H1 (cell line): ENCODE data around the gene CHRD. TPM values are rescaled to one million over a fixed set of nuclear protein-coding genes. Genes with fewer than 3 reads are reported as not detected.

Source experiments
- CTCF ChIA-PET: fragments of 300-600 bp; sonication (Branson Sonifier 250); formaldehyde crosslinking; loops from one replicate; lab custom pipeline; 2021; ENCODE audit not compliant: partially characterized antibody; lab: Charles Lee
- POLR2A ChIA-PET: fragments of 300-600 bp; sonication (Branson Sonifier 250); formaldehyde crosslinking; loops from one replicate; lab custom pipeline; 2021; ENCODE audit warnings: inconsistent platforms; ENCODE audit not compliant: partially characterized antibody; lab: Charles Lee
- DNase-seq, 2 experiments: peaks; one replicate each; pipeline versions ENCODE4 v3.0.0 to v3.0.0-alpha.2; 2010 to 2022; ENCODE audit warnings: low spot score in 2 of 2, low read depth in 1 of 2, mixed read lengths in 1 of 2
- FAIRE-seq: peaks from 2 replicates; lab custom pipeline; 2011; peaks lifted over from hg19 to GRCh38; lab: Jason Lieb, UNC
- H2AFZ ChIP-seq: 2 replicates; pipeline ENCODE4 v1.8.1; 2012; ENCODE audit warnings: low read length, inconsistent platforms
- H2AK5ac ChIP-seq: 2 replicates; pipeline ENCODE4 v1.6.1; 2013; ENCODE audit warnings: low read depth, low read length
- H2BK120ac ChIP-seq: replicated peaks from 2 replicates; pipeline ENCODE3; 2013; ENCODE audit warnings: low read depth, low read length, inconsistent platforms
- H2BK12ac ChIP-seq: 2 replicates; pipeline ENCODE4 v1.6.1; 2013; ENCODE audit warnings: low read depth, low read length
- H2BK15ac ChIP-seq: 2 replicates; pipeline ENCODE4 v1.6.1; 2013; ENCODE audit warnings: low read length
- H2BK20ac ChIP-seq: 2 replicates; pipeline ENCODE4 v1.6.1; 2013; ENCODE audit warnings: low read length
- H2BK5ac ChIP-seq: 2 replicates; pipeline ENCODE4 v1.6.1; 2013; ENCODE audit warnings: low read depth, low read length
- H3K14ac ChIP-seq: 2 replicates; pipeline ENCODE4 v1.6.1; 2013; ENCODE audit warnings: inconsistent platforms; ENCODE audit not compliant: insufficient read length
- H3K18ac ChIP-seq: 2 replicates; pipeline ENCODE4 v1.6.1; 2013; ENCODE audit warnings: low read length; ENCODE audit errors: extremely low read depth
- H3K23ac ChIP-seq: 2 replicates; pipeline ENCODE4 v1.6.1; 2013; ENCODE audit warnings: inconsistent platforms; ENCODE audit not compliant: insufficient read length
- H3K23me2 ChIP-seq: 2 replicates; pipeline ENCODE4 v1.6.1; 2013; ENCODE audit warnings: low read depth, low read length
- H3K27ac ChIP-seq: 2 replicates; pipeline ENCODE4 v1.6.1; 2011; ENCODE audit warnings: low read depth, low read length, inconsistent platforms
- H3K27me3 ChIP-seq, 4 experiments: replicated peaks in 1 of 4; 1 replicate in 1 of 4; 2 replicates in 3 of 4; pipeline versions ENCODE4 v1.6.1 to v1.8.1; 2011 to 2013; ENCODE audit warnings: low read length in 3 of 4, mild to moderate bottlenecking in 3 of 4, inconsistent platforms in 2 of 4, mixed read lengths in 2 of 4, moderate library complexity in 1 of 4; ENCODE audit not compliant: control insufficient read depth in 3 of 4, insufficient read depth in 3 of 4; ENCODE audit errors: extremely low read depth in 1 of 4
- H3K36me3 ChIP-seq, 4 experiments: 2 replicates each; pipeline versions ENCODE4 v1.6.1 to v1.8.1; 2011 to 2013; ENCODE audit warnings: mild to moderate bottlenecking in 4 of 4, low read length in 3 of 4, moderate library complexity in 2 of 4, control low read depth in 1 of 4, inconsistent platforms in 1 of 4; ENCODE audit not compliant: insufficient read depth in 4 of 4, control insufficient read depth in 2 of 4
- H3K4ac ChIP-seq: replicated peaks from 2 replicates; pipeline ENCODE3; 2013; ENCODE audit warnings: low read length, low read depth, mixed read lengths, inconsistent platforms; ENCODE audit not compliant: insufficient read length
- H3K4me1 ChIP-seq, 4 experiments: replicated peaks in 1 of 4; 1 replicate in 1 of 4; 2 replicates in 3 of 4; pipeline versions ENCODE4 v1.6.1 to v1.8.1; 2011 to 2013; ENCODE audit warnings: low read length in 3 of 4, inconsistent platforms in 2 of 4, mixed read lengths in 1 of 4; ENCODE audit not compliant: insufficient read depth in 4 of 4, control insufficient read depth in 3 of 4
- H3K4me2 ChIP-seq, 2 experiments: 2 replicates each; pipeline versions ENCODE4 v1.6.1 to v1.8.1; 2011 to 2013; ENCODE audit warnings: low read depth in 2 of 2, low read length in 2 of 2, control low read depth in 1 of 2, inconsistent platforms in 1 of 2, mild to moderate bottlenecking in 1 of 2; ENCODE audit not compliant: insufficient read depth in 1 of 2
- H3K4me3 ChIP-seq, 4 experiments: fragments of 200-600, 300-600 bp in 1 of 4; sonication (generic), shearing (Covaris generic), sonication (Bioruptor Twin) in 1 of 4; 2 replicates each; pipeline versions ENCODE4 v1.5.1 to v1.8.1; 2011 to 2016; ENCODE audit warnings: low read length in 4 of 4, low read depth in 3 of 4, control low read depth in 2 of 4, inconsistent platforms in 2 of 4, mild to moderate bottlenecking in 2 of 4, mixed read lengths in 1 of 4, moderate library complexity in 1 of 4; ENCODE audit not compliant: insufficient read depth in 2 of 4; ENCODE audit errors: extremely low read depth in 1 of 4
- H3K56ac ChIP-seq: replicated peaks from 2 replicates; pipeline ENCODE3; 2013; ENCODE audit warnings: low read depth, mild to moderate bottlenecking, mixed read lengths, low read length, inconsistent platforms; ENCODE audit not compliant: insufficient read length
- H3K79me1 ChIP-seq: 2 replicates; pipeline ENCODE4 v1.6.1; 2013; ENCODE audit warnings: low read depth, low read length, control low read depth
- H3K79me2 ChIP-seq, 2 experiments: 2 replicates each; pipeline versions ENCODE4 v1.6.1 to v1.8.1; 2012 to 2013; ENCODE audit warnings: low read length in 2 of 2, mild to moderate bottlenecking in 2 of 2, inconsistent platforms in 1 of 2; ENCODE audit not compliant: insufficient read depth in 2 of 2, control insufficient read depth in 1 of 2
- H3K9ac ChIP-seq, 4 experiments: replicated peaks in 1 of 4; 1 replicate in 1 of 4; 2 replicates in 3 of 4; pipeline versions ENCODE4 v1.6.1 to v1.8.1; 2011 to 2013; ENCODE audit warnings: low read depth in 3 of 4, low read length in 3 of 4, control low read depth in 2 of 4, mild to moderate bottlenecking in 2 of 4, moderate library complexity in 2 of 4, inconsistent platforms in 1 of 4; ENCODE audit errors: extremely low read depth in 1 of 4
- H3K9me3 ChIP-seq, 2 experiments: 2 replicates each; pipeline versions ENCODE4 v1.6.1 to v1.8.1; 2012 to 2013; ENCODE audit warnings: mild to moderate bottlenecking in 2 of 2, moderate library complexity in 2 of 2, control low read depth in 1 of 2, inconsistent platforms in 1 of 2, low read depth in 1 of 2, low read length in 1 of 2, mixed read lengths in 1 of 2; ENCODE audit not compliant: insufficient read depth in 2 of 2
- H4K20me1 ChIP-seq, 2 experiments: replicated peaks in 1 of 2; 2 replicates each; pipeline versions ENCODE3 to v1.8.1; 2011 to 2013; ENCODE audit warnings: inconsistent platforms in 2 of 2, low read length in 2 of 2, mild to moderate bottlenecking in 1 of 2; ENCODE audit not compliant: insufficient read depth in 2 of 2, control insufficient read depth in 1 of 2
- H4K5ac ChIP-seq: 2 replicates; pipeline ENCODE4 v1.6.1; 2013; ENCODE audit warnings: low read length, low read depth, mixed read lengths, inconsistent platforms; ENCODE audit not compliant: insufficient read length
- H4K8ac ChIP-seq: 2 replicates; pipeline ENCODE4 v1.8.0; 2013; ENCODE audit warnings: mild to moderate bottlenecking, moderate library complexity, low read length, inconsistent platforms; ENCODE audit not compliant: insufficient read depth; ENCODE audit errors: extremely low read depth
- H4K91ac ChIP-seq: replicated peaks from 2 replicates; pipeline ENCODE3; 2013; ENCODE audit warnings: low read length, mixed read lengths, inconsistent platforms; ENCODE audit not compliant: insufficient read length
- GABPA ChIP-seq: IDR thresholded peaks from 2 replicates; pipeline ENCODE4 v1.6.1; 2011; ENCODE audit warnings: mild to moderate bottlenecking, low read length, moderate library complexity, borderline replicate concordance; ENCODE audit not compliant: insufficient read depth
- HDAC2 ChIP-seq, 2 experiments: fragments of 300-600 bp in 1 of 2; sonication (generic) in 1 of 2; IDR thresholded peaks; 2 replicates each; pipeline ENCODE4 v1.6.1; 2011 to 2012; ENCODE audit warnings: low read depth in 2 of 2, low read length in 2 of 2, mild to moderate bottlenecking in 2 of 2, moderate library complexity in 2 of 2, borderline replicate concordance in 1 of 2, inconsistent platforms in 1 of 2
- KDM4A ChIP-seq: IDR thresholded peaks from one replicate; pipeline ENCODE4 v1.7.1; 2012; ENCODE audit warnings: low read depth, mild to moderate bottlenecking, moderate library complexity, low read length, inconsistent platforms; ENCODE audit not compliant: severe bottlenecking
- MAFK ChIP-seq: IDR thresholded peaks from 2 replicates; pipeline ENCODE4 v1.6.1; 2012; ENCODE audit warnings: low read depth, mild to moderate bottlenecking, improper control_type of control experiment, low read length
- MAX ChIP-seq: IDR thresholded peaks from 2 replicates; pipeline ENCODE4 v1.6.1; 2012; ENCODE audit warnings: inconsistent platforms
- SIN3A ChIP-seq, 2 experiments: IDR thresholded peaks in 1 of 2; conservative IDR thresholded peaks in 1 of 2; 2 replicates each; pipeline ENCODE4 v1.6.1; 2011 to 2012; ENCODE audit warnings: low read length in 2 of 2, improper control_type of control experiment in 1 of 2, low read depth in 1 of 2, mild to moderate bottlenecking in 1 of 2
- SUZ12 ChIP-seq: fragments of 200-600 bp; sonication (generic); IDR thresholded peaks from 2 replicates; pipeline ENCODE4 v1.6.1; 2012; ENCODE audit warnings: mild to moderate bottlenecking, inconsistent platforms, low read length, moderate library complexity, mixed read lengths
- WGBS, 2 experiments: shearing (Covaris generic) in 1 of 2; methylation state at CpG; one replicate each; pipeline versions ENCODE4 v1.1.6 to v1.1.7; 2013 to 2015; ENCODE audit warnings: low lambda C conversion rate in 2 of 2, mixed read lengths in 2 of 2, inconsistent platforms in 1 of 2, low coverage in 1 of 2, missing lambda C conversion rate in 1 of 2; ENCODE audit not compliant: insufficient replicate concordance in 2 of 2, insufficient coverage in 1 of 2, insufficient read length in 1 of 2; ENCODE audit errors: extremely low coverage in 1 of 2, missing lambda C conversion rate in 1 of 2; 5-methylcytosine and 5-hydroxymethylcytosine counted together
- polyA plus RNA-seq, 7 experiments: library from polyadenylated mRNA; depleted of rRNA in 3 of 7; stranded (reverse) in 5 of 7; unstranded in 2 of 7; fragments of >200 nt in 5 of 7; fragments of 200-250 nt in 2 of 7; gene quantifications; 1 replicate in 5 of 7; 2 replicates in 1 of 7; 4 replicates in 1 of 7; pipeline versions ENCODE4 v1.2.1 to v1.2.3, GENCODE V29; 2011 to 2013; ENCODE audit warnings: missing spikeins in 2 of 7, mixed read lengths in 2 of 7
- total RNA-seq: library from RNA; stranded (reverse); fragmentation: NEBNext Ultra II Directional; extraction: Animal tissue kit (Norgen Biotek cat#: 25700); gene quantifications from 2 replicates; pipeline ENCODE4 v1.2.1, GENCODE V29; 2021
- TF ChIP-seq, protein P1 (sequence below): IDR thresholded peaks from 2 replicates; pipeline ENCODE4 v1.6.1; 2011; ENCODE audit warnings: low read depth, mild to moderate bottlenecking, low read length; ENCODE audit not compliant: insufficient read depth

Gene CHRD
- total and polyA plus RNA-seq, 2 of the 8 experiments (the other 6 are each of a cell fraction or from before 2014, with no cell fraction given) = 0.62 to 0.86 TPM

GRCh38 chr3:184335661-184336546 lies 44.0 kb upstream of the CHRD start:
- FAIRE-seq (no peak), DNase-seq (peak; percentile 64 to 99)
- Histone ChIP-seq H3K79me2 (peaks cover 0 to 2% of the 10 kb centered on the region in 2 experiments; a peak in 1 of 4 replicates), H3K27ac (peak overlapping the region; percentile 82), H4K8ac (peak overlapping the region; percentile 96; the same call in 1 of the 2 replicates), H2AFZ (no peak overlapping the region), H2BK20ac (no peak overlapping the region), H4K20me1 (peaks cover 20 to 38% of the 10 kb centered on the region in 2 experiments), H3K4me1 (peaks cover 5 to 27% (median 18%) of the 10 kb centered on the region in 4 experiments), H2AK5ac (no peak overlapping the region), H3K4me2 (peak overlapping the region; percentile 91 to 98), H3K4me3 (peak overlapping the region; percentile 76 to 83 (median 80)), H2BK12ac (no peak overlapping the region), H3K18ac (peak overlapping the region; percentile 83), H3K27me3 (no peaks in the 10 kb centered on the region), H3K23ac (no peak overlapping the region), H4K91ac (peak overlapping the region; percentile 46), H3K36me3 (peaks cover 29 to 41% (median 39%) of the 10 kb centered on the region in 4 experiments), H3K4ac (no peak overlapping the region), H3K14ac (no peak overlapping the region), H3K79me1 (peaks cover 11% of the 10 kb centered on the region), H2BK120ac (no peak overlapping the region), H2BK5ac (peak overlapping the region; percentile 54; the same call in 1 of the 2 replicates), H4K5ac (peak overlapping the region; percentile 88), H3K9ac (peak overlapping the region; percentile 66 to 87 (median 80)), H3K9me3 (no peaks in the 10 kb centered on the region), H3K23me2 (peaks cover 14% of the 10 kb centered on the region), H2BK15ac (peak overlapping the region; percentile 25; the same call in 1 of the 2 replicates), H3K56ac (peak overlapping the region; percentile 35)
- CTCF ChIA-PET = interaction anchor here (0.9 to 3.6 kb wide), 5 partner anchors 10 to 108 kb away, joined by 3 to 16 read pairs (median 11); no protein-coding TSS in a partner anchor
- 2% methylated on average over 46 of the region's 77 CpGs; no CpG with 5 or more reads in 1 of the 2 experiments for WGBS, 2 experiments
- POLR2A ChIA-PET = interaction anchor here (0.7 to 3.6 kb wide), 20 partner anchors 9 to 205 kb away, joined by 3 to 30 read pairs (median 4); partner anchors contain the start of gene EIF4G1
- TF ChIP-seq SIN3A (conservative IDR thresholded peaks at IDR 0.05 in 1 of 2, IDR thresholded peaks at IDR 0.05 in 1 of 2; ENCODE audit: low read depth in 1 of 2, low read length in 2 of 2) (peak; percentile 27 to 31; a peak in 1 of 4 replicates), SUZ12 (no peak), HDAC2 (IDR thresholded peaks at IDR 0.05; ENCODE audit: borderline replicate concordance in 1 of 2, low read depth in 2 of 2, low read length in 2 of 2) (no peak; a peak in 1 of 4 replicates), KDM4A (peak; percentile 52), MAFK (no peak), MAX (peak; percentile 36; the same call in 1 of the 2 replicates), GABPA (no peak)
- TF ChIP-seq, protein P1, sequence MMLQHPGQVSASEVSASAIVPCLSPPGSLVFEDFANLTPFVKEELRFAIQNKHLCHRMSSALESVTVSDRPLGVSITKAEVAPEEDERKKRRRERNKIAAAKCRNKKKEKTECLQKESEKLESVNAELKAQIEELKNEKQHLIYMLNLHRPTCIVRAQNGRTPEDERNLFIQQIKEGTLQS = 0 out of 2 replicates have a peak, but pooled peaks have one; percentile 5
